Activated naive CD8-positive, alpha-beta T cell treated with anti-CD3 and anti-CD28 coated beads, Interleukin-2, amount 50 U/mL, for 16 hours (primary cell): ENCODE data around the gene ZNF277.

ENCODE experiments used
- DNase-seq: peaks from one replicate; pipeline ENCODE4 v3.0.0-alpha.2; 2020; ENCODE audit warnings: low read depth, low spot score

The ZNF277 gene

DNA sequence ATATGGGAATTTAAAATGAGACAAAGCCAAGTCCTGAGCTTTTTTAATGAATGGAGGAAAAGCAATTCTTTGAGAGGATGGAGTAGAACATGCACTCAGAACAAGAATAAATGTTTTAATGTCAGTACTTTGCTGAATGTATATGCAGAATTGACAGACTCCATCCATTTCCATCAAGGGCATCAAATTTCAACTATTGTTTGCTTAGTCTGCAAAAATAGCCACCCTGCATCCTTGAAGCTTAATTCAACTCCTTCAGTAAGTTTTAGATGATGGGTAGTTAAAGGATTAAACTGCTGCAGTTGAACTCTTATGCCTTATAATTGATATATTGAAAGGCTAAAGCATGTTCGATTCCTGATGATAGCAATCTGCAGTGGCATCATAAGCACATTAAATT, 144.1 kb downstream of the ZNF277 start:
- DNase-seq, result no peak

GRCh38 chr7:112356596-112356995, 150.1 kb downstream of the ZNF277 start:
- no peak for DNase-seq

DNA sequence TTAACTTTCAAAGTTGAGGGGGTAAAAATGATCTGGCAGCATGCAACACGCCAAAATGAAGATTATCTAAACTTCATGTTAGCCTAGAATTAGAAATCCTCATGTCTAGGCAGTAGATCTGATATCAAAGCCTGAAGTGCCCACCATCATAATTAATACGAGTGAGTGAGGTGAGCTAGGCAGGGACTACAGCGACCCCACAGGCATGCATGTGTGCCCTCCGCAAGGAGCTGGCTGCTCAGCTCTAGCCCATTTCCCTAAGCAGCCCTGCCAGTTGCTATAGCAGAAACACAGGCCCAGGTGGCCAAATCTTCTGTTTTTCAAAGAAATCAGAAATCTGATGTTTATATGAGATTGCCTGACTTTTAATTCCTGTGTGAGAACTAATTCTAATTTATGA, 150.6 kb downstream of the ZNF277 start:
- no peak for DNase-seq

- DNase-seq, result no peak
These were observed 152.0 kb downstream of the ZNF277 start for GRCh38 chr7:112358513-112358912.

- DNase-seq, result no peak
These were observed 152.6 kb downstream of the ZNF277 start for GRCh38 chr7:112359086-112359485.

DNA sequence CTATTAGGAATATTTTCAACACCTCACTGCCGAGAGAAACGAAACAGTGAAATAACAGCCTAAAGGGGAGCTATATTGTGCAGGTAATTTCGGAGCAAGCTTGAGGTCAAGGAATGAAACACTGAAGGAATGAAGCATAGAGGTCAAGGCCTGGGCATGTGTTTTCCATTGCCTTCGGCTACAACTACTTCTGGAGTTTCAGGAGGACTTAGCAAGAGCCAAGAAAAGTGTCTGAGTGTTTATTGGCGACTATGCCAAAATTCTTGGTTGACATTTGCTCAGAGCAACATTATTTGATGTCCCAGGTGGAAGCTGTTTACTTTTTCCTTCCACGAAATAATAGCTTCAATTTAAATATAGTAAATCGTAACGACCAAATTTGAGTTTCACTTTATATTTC, 154.2 kb downstream of the ZNF277 start:
- no peak for DNase-seq

DNA sequence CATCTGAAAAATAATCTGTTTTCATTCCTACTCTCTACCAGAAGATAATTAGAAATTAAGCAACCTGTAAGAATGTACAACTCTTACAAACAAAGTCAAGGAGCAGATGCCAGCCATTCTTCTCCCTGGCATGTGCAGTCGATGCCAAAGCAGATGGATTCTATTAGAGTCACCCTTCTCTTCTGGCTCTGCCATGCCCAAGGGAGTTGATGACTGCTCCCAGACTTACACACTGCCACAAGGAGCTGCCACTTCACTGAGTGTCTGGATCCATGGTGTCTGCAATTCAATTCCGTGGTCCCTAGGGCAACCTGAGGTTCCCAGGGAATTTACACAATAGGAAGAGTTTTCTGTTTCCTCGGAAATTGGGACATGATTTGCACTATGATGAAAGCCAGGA, 154.7 kb downstream of the ZNF277 start:
- DNase-seq, result no peak

GRCh38 chr7:112362053-112362650, 155.7 kb downstream of the ZNF277 start:
- DNase-seq, result no peak

GRCh38 chr7:112362731-112363131, 156.2 kb downstream of the ZNF277 start:
- no peak for DNase-seq

GRCh38 chr7:112364388-112364787, 157.9 kb downstream of the ZNF277 start:
- DNase-seq, result no peak

GRCh38 chr7:112365551-112365950, 159.1 kb downstream of the ZNF277 start:
- DNase-seq, result no peak

- no peak for DNase-seq
These were observed 160.4 kb downstream of the ZNF277 start for GRCh38 chr7:112366886-112367285.

DNA sequence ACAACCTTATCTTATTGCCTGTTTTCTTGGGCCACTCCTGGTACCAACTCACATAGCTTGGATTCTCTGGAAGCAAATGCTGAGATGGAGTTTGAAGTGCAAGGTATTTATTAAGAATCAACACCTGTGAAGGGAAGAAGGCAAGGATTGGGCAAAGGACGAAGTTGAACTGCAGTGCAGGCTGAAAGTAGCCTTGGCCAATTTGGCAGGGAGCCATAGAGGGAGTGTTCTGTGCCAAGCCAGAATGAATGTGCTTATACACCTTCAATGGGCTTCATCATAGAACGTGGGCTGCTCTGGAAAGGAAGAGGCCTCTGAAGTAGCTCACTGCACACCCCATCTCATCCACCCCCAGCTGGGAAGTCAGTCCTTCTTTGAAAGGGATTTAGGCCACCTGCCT, 163.9 kb downstream of the ZNF277 start:
- no peak for DNase-seq

DNA sequence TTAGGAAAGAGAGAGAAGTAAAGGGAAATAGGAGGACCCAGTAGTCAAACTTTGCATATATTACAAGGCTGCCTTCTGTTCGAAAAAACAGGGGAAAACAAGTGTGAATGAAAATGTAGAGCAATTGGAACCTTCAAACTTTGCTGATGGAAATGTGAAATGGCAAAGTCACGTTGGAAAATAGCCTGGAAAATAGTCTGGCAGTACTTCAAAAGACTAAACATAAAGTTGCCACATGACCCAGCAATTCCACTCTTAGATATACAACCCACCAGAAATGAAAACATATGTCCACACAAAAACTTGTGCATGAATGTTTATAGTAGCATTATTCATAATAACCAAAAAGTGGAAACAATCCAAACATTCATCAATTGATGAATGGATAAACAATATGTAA, 165.2 kb downstream of the ZNF277 start:
- no peak for DNase-seq

GRCh38 chr7:112372101-112372500, 165.6 kb downstream of the ZNF277 start:
- DNase-seq, result no peak

DNA sequence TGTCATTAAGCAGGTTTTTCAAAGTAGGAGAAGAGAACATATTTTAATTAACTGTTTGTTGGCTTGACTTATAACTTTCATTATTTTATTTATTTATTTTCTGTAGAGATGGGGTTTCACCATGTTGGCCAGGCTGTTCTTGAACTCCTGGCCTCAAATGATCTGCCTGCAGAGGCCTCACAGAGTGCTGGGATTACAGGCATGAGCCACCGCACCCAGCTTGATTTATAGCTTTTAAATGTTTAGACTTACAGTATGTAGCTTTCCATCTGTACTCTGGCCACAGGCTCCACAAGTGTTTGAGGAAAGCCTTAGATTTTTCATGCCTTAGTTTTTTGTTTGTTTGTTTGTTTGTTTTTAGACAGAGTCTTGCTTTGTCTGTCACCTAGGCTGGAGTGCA, 171.1 kb downstream of the ZNF277 start:
- no peak for DNase-seq

DNA sequence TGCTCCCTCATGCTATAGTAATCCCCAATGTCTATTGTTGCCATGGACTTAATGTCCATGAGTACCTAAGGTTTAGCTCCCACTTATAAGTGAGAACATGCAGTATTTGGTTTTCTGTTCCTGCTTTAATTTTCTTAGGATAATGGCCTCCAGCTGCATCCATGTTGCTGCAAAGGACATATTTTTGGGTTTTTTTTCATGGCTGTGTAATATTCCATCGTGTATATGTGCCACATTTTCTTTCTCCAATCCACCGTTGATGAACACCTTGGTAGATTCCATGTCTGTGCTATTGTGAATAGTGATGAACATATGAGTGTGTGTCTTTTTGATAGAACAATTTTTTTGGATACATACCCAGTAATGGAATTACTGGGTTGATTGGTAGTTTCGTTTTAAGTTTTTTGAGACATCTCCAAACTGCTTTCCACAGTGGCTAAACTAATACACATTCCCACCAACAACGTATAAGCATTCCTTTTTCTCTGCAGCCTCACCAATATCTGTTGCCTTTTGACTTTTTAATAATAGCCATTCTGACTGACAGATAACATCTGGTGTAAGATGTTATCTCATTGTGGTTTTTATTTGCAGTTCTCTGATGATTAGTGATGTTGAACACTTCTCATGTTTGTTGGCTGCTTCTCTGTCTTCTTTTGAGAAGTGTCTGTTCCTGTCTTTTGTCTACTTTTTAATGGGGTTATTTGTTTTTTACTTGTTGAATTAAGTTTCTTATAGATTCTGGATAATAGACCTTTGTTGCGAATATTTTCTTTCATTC, 175.0 kb downstream of the ZNF277 start:
- no peak for DNase-seq

GRCh38 chr7:112383671-112384417, 177.3 kb downstream of the ZNF277 start:
- no peak for DNase-seq

DNA sequence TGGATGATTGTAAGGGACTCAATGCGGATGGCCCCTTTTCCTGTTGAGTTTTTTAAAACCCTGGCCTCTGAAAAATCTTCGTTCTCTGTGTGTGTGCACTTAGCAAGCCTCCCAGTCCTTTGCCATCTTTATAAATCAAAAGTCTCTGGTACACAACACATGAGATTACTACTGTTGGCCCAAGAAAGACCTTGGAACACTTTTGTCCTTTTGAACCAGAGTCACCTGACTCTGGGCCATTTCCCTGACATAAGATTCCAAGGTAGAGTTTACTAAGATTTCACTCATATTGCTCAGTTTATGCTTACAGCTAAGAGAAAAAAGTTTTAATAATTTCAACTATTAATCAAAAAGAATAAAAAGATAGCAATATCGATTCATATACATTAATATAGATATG, 179.0 kb downstream of the ZNF277 start:
- no peak for DNase-seq

- DNase-seq, result no peak
These were observed 180.1 kb downstream of the ZNF277 start for GRCh38 chr7:112386619-112387018.

DNA sequence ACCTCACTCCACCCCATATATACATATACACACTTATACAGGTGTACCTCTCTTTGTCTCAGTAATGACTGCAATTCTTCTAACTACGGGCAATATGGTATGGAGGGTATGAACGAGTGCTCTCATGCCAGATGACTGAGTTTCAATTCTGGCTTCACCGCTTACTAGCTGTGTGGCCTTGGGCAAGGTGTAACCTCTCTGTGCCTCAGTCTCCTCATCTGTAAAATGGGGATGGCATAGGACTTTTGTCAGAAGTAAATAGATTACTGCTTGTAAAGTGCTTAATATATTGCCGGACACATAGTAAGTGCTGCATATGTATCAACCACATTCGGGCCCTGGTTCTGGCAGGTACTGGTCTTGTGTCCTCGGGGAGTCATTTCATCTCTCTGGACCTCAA, 183.7 kb downstream of the ZNF277 start:
- no peak for DNase-seq

DNA sequence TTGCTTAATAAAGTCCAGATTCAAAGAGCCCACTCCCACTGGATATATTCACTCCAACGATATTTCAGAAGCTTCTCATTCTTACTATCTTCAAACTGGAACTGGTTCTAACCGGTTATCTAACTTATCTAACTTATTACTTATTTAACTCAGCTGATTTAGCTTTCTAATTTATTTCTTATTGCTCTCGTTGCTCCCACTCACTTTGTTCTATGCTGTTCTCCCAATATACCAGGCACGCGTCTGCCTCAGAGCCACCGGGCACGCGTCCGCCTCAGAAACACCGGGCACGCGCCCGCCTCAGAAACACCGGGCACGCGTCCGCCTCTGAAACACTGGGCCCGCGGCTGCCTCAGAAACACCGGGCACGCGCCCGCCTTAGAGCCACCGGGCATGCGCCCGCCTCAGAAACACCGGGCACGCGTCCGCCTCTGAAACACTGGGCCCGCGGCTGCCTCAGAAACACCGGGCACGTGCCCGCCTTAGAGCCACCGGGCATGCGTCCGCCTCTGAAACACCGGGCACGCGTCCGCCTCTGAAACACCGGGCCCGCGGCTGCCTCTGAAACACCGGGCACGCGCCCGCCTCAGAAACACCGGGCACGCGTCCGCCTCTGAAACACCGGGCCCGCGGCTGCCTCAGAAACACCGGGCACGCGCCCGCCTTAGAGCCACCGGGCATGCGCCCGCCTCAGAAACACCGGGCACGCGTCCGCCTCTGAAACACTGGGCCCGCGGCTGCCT, 184.8 kb downstream of the ZNF277 start:
- peak; percentile 14 for DNase-seq
